CD4-positive, CD25-positive, alpha-beta regulatory T cell (primary cell): ENCODE measurements around the gene FRMD4B. TPM values are rescaled to one million over a fixed set of nuclear protein-coding genes. Genes with fewer than 3 reads are reported as not detected.

Experiments used
- ATAC-seq, 2 donors: fragments of 150-1000 bp; cut with Tn5 transposase; one replicate each; pipeline ENCODE4 v1.10.0; 2021; ENCODE audit warnings: low read depth in 2 of 2, moderate number of reproducible peaks in 2 of 2, moderate library complexity in 1 of 2
- DNase-seq, 3 donors: peaks; one replicate each; pipeline versions ENCODE4 v3.0.0 to v3.0.0-alpha.2; 2012 to 2022; ENCODE audit warnings: mixed read lengths in 1 of 3
- H3K27ac ChIP-seq: one replicate; pipeline ENCODE4 v1.7.0; 2013; ENCODE audit warnings: mild to moderate bottlenecking, low read length; ENCODE audit not compliant: insufficient read depth, poor library complexity, severe bottlenecking
- H3K27me3 ChIP-seq: one replicate; pipeline ENCODE4 v1.7.0; 2013; ENCODE audit warnings: low read length; ENCODE audit not compliant: control insufficient read depth, insufficient read depth
- H3K36me3 ChIP-seq: one replicate; pipeline ENCODE4 v1.7.0; 2013; ENCODE audit warnings: mild to moderate bottlenecking, low read length, moderate library complexity; ENCODE audit not compliant: control insufficient read depth, insufficient read depth
- H3K4me1 ChIP-seq: 2 replicates; pipeline ENCODE4 v1.7.0; 2013; ENCODE audit warnings: mild to moderate bottlenecking, low read length; ENCODE audit not compliant: insufficient read depth, control insufficient read depth, poor library complexity, severe bottlenecking
- H3K4me3 ChIP-seq: one replicate; pipeline ENCODE4 v1.7.0; 2013; ENCODE audit warnings: low read depth, mild to moderate bottlenecking, low read length, moderate library complexity
- H3K9me3 ChIP-seq, 2 experiments: 1 replicate in 1 of 2; 2 replicates in 1 of 2; pipeline ENCODE4 v1.7.0; 2013; ENCODE audit warnings: low read length in 2 of 2, mild to moderate bottlenecking in 1 of 2, moderate library complexity in 1 of 2; ENCODE audit not compliant: control insufficient read depth in 2 of 2
- H3K27ac Mint-ChIP-seq, 3 donors: one replicate each; pipeline ENCODE4 v1.8.0; 2020 to 2022; ENCODE audit warnings: mild to moderate bottlenecking in 3 of 3, mixed read lengths in 3 of 3, moderate library complexity in 2 of 3
- H3K27me3 Mint-ChIP-seq: one replicate; pipeline ENCODE4 v1.8.0; 2022; ENCODE audit warnings: mild to moderate bottlenecking, mixed read lengths
- H3K36me3 Mint-ChIP-seq: one replicate; pipeline ENCODE4 v1.8.0; 2020; ENCODE audit warnings: mixed read lengths
- H3K4me1 Mint-ChIP-seq, 4 donors: one replicate each; pipeline ENCODE4 v1.8.0; 2020 to 2022; ENCODE audit warnings: mixed read lengths in 4 of 4, mild to moderate bottlenecking in 1 of 4
- H3K4me3 Mint-ChIP-seq, 4 donors: one replicate each; pipeline ENCODE4 v1.8.0; 2020 to 2022; ENCODE audit warnings: mild to moderate bottlenecking in 4 of 4, mixed read lengths in 4 of 4, moderate library complexity in 3 of 4
- H3K9me3 Mint-ChIP-seq, 7 donors: one replicate each; pipeline ENCODE4 v1.8.0; 2020 to 2022; ENCODE audit warnings: mixed read lengths in 7 of 7, mild to moderate bottlenecking in 3 of 7, moderate library complexity in 2 of 7
- polyA plus RNA-seq, 4 donors: library from polyadenylated mRNA; unstranded; fragments of 300-500 nt; fragmentation: Illumina TruSeq; gene quantifications; one replicate each; pipeline ENCODE4 v1.2.3, GENCODE V29; 2021
- total RNA-seq: library from RNA; stranded (reverse); gene quantifications from one replicate; pipeline ENCODE4 v1.2.3, GENCODE V29; 2022

The FRMD4B gene
- total and polyA plus RNA-seq, 5 donors from 2014 or later, result 8.6 to 54.7 (median 9.8) TPM

- Mint-ChIP-seq H3K9me3 (peaks cover 0 to 2% (median 0%) of the 10 kb centered on the region in 7 donors), H3K4me1 (no peaks in the 10 kb centered on the region), H3K4me3 (no peak overlapping the region), H3K36me3 (no peaks in the 10 kb centered on the region), H3K27ac (no peak overlapping the region), H3K27me3 (peaks cover 22% of the 10 kb centered on the region)
- Histone ChIP-seq H3K9me3 (peaks cover 2 to 5% of the 10 kb centered on the region in 2 experiments), H3K27ac (no peak overlapping the region), H3K27me3 (peaks cover 2% of the 10 kb centered on the region), H3K36me3 (no peaks in the 10 kb centered on the region), H3K4me3 (no peak overlapping the region), H3K4me1 (no peaks in the 10 kb centered on the region)
- no peak for DNase-seq
- ATAC-seq, result no peak
Observed at GRCh38 chr3:69400683-69401082, 14.8 kb upstream of the FRMD4B start.

- Mint-ChIP-seq H3K9me3 (peaks cover 0 to 9% (median 0%) of the 10 kb centered on the region in 7 donors), H3K27ac (no peak overlapping the region)
- no peak overlapping the region for H3K27ac ChIP-seq
Observed at GRCh38 chr3:69392850-69393249, 7.0 kb upstream of the FRMD4B start.

DNA sequence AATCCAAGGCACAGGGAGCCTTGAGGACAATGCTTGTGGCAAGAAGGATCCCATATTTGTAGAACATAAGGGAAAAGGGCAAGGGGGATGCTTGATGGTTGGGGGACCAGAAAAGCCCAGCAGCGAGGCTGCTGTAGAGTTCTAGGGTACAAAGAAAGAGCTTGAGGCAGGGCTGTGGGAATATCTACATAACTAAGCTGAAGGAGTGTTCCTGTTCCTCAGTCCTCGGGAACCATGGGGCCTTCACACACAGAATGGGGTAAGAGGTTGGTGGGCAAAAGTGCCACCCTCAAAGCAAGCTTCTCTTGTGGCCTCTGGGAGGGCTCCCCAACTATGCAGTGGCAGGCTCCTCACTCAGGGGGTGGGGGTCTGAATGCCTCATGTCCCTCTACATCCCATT is 6.5 kb upstream of the FRMD4B start:
- H3K4me3 ChIP-seq, result no peak overlapping the region
- Mint-ChIP-seq H3K4me3 (no peak overlapping the region), H3K27me3 (peaks cover 66% of the 10 kb centered on the region), H3K4me1 (no peaks in the 10 kb centered on the region), H3K9me3 (peaks cover 0 to 9% (median 0%) of the 10 kb centered on the region in 7 donors), H3K27ac (no peak overlapping the region), H3K36me3 (no peaks in the 10 kb centered on the region)
- ATAC-seq, result no peak
- H3K9me3 ChIP-seq, result no peaks in the 10 kb centered on the region
- peaks cover 6% of the 10 kb centered on the region for H3K27me3 ChIP-seq
- H3K4me1 ChIP-seq, result no peaks in the 10 kb centered on the region
- no peak overlapping the region for H3K27ac ChIP-seq
- no peak for DNase-seq
- no peaks in the 10 kb centered on the region for H3K36me3 ChIP-seq

More at GRCh38 chr3:69392850-69393249, 7.0 kb upstream of the FRMD4B start:
- ATAC-seq (no peak), DNase-seq (no peak)
- Mint-ChIP-seq H3K27me3 (peaks cover 65% of the 10 kb centered on the region), H3K4me1 (no peaks in the 10 kb centered on the region), H3K4me3 (no peak overlapping the region), H3K36me3 (no peaks in the 10 kb centered on the region)
- Histone ChIP-seq H3K4me3 (no peak overlapping the region), H3K9me3 (no peaks in the 10 kb centered on the region), H3K4me1 (no peaks in the 10 kb centered on the region), H3K27me3 (peaks cover 5% of the 10 kb centered on the region), H3K36me3 (no peaks in the 10 kb centered on the region)

DNA sequence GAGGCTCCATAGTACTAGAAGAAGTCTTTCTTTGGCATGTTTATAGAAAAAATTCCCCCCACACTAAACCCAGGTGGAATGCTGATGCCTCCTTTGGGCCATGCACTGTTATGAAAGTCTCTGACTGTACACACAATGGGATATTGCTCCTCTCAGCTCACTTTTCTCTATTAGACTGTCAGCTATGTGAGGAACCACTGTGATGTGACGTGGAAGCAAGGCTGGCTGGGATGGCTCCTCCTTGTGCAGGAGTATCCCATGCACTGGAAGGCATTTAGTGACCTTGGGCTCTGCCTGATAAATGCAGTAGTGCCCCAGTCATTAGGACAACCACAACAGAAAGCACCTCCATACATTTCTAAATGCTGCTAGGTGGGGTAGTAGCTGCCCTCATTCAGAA is 5.7 kb upstream of the FRMD4B start:
- Mint-ChIP-seq H3K9me3 (peaks cover 0 to 9% (median 0%) of the 10 kb centered on the region in 7 donors), H3K27ac (no peak overlapping the region), H3K36me3 (no peaks in the 10 kb centered on the region), H3K4me3 (no peak overlapping the region), H3K4me1 (peaks cover 0 to 4% (median under 1%) of the 10 kb centered on the region in 4 donors), H3K27me3 (peaks cover 72% of the 10 kb centered on the region)
- DNase-seq (no peak), ATAC-seq (no peak)
- no peaks in the 10 kb centered on the region for H3K9me3 ChIP-seq
- H3K27me3 ChIP-seq, result peaks cover 10% of the 10 kb centered on the region
- H3K36me3 ChIP-seq, result no peaks in the 10 kb centered on the region
- no peak overlapping the region for H3K4me3 ChIP-seq
- H3K4me1 ChIP-seq, result no peaks in the 10 kb centered on the region
- no peak overlapping the region for H3K27ac ChIP-seq

DNA sequence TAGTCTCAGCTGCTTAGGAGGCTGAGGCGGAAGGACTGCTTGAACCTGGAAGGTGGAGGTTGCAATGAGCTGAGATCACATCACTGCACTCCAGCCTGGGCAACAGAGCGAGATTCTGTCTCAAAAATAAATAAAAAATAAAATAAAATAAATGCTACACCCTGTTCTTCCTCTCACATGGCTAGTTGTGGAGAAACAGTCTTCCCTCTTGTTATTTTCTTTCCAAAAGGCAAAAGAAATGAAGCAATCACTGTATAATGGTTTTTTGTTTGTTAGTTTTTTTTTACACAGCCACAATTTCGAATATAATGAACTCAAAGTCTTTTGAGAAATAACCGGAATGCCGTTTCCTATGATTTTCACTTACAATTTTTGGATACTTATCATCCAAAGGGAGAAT is 4.9 kb upstream of the FRMD4B start:
- Histone ChIP-seq H3K9me3 (no peaks in the 10 kb centered on the region), H3K27ac (no peak overlapping the region), H3K4me1 (peaks cover 2% of the 10 kb centered on the region), H3K27me3 (peaks cover 9% of the 10 kb centered on the region), H3K4me3 (no peak overlapping the region), H3K36me3 (no peaks in the 10 kb centered on the region)
- no peaks in the 10 kb centered on the region for H3K36me3 Mint-ChIP-seq
- no peak overlapping the region for H3K27ac Mint-ChIP-seq
- DNase-seq, result no peak
- ATAC-seq, result no peak
- no peak overlapping the region for H3K4me3 Mint-ChIP-seq
- peaks cover 0 to 7% (median 2%) of the 10 kb centered on the region in 4 donors for H3K4me1 Mint-ChIP-seq
- peaks cover 0 to 11% (median 0%) of the 10 kb centered on the region in 7 donors for H3K9me3 Mint-ChIP-seq
- H3K27me3 Mint-ChIP-seq, result peaks cover 75% of the 10 kb centered on the region

- H3K4me3 Mint-ChIP-seq, result no peak overlapping the region
- no peak overlapping the region for H3K4me3 ChIP-seq
- no peak overlapping the region for H3K27ac Mint-ChIP-seq
- ATAC-seq (no peak), DNase-seq (no peak)
- no peaks in the 10 kb centered on the region for H3K36me3 ChIP-seq
- H3K9me3 Mint-ChIP-seq, result peaks cover 0 to 8% (median 0%) of the 10 kb centered on the region in 7 donors
- H3K27me3 ChIP-seq, result peaks cover 13% of the 10 kb centered on the region
- H3K27ac ChIP-seq, result no peak overlapping the region
- H3K4me1 Mint-ChIP-seq, result peaks cover 0 to 7% (median 2%) of the 10 kb centered on the region in 4 donors
- H3K9me3 ChIP-seq, result no peaks in the 10 kb centered on the region
- peaks cover 77% of the 10 kb centered on the region for H3K27me3 Mint-ChIP-seq
- H3K36me3 Mint-ChIP-seq, result no peaks in the 10 kb centered on the region
- peaks cover 5% of the 10 kb centered on the region for H3K4me1 ChIP-seq
Observed at GRCh38 chr3:69389520-69390248, 3.8 kb upstream of the FRMD4B start.

DNA sequence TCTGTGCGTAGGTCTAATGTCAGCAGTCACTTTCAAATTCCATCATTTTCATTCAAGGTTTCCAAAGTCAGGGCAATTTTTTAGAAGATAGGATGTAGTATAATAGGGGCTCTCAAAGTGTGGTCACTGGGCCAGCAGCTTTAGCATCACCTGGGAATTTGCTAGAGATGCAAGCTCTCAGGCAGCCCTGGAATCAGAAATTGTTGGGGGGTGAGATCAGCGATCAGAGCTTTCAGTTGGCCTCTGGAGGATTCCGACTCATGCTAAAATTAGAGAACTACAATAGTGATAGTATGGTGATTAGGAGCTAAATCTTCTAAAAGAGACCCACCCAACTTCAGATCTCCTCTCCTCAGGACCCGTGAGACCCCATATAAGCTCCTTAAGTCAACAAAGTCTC is 2.4 kb upstream of the FRMD4B start:
- Histone ChIP-seq H3K9me3 (no peaks in the 10 kb centered on the region), H3K27ac (no peak overlapping the region), H3K27me3 (peaks cover 20% of the 10 kb centered on the region), H3K36me3 (no peaks in the 10 kb centered on the region), H3K4me1 (peaks cover 5% of the 10 kb centered on the region), H3K4me3 (no peak overlapping the region)
- H3K27me3 Mint-ChIP-seq, result peaks cover 78% of the 10 kb centered on the region
- H3K4me1 Mint-ChIP-seq, result peaks cover 0 to 7% (median 2%) of the 10 kb centered on the region in 4 donors
- no peak overlapping the region for H3K27ac Mint-ChIP-seq
- no peak overlapping the region for H3K4me3 Mint-ChIP-seq
- no peaks in the 10 kb centered on the region for H3K36me3 Mint-ChIP-seq
- ATAC-seq (no peak), DNase-seq (no peak)
- H3K9me3 Mint-ChIP-seq, result peaks cover 0 to 7% (median 0%) of the 10 kb centered on the region in 7 donors
